ENCODE data around the gene MPND.

The MPND gene

DNA sequence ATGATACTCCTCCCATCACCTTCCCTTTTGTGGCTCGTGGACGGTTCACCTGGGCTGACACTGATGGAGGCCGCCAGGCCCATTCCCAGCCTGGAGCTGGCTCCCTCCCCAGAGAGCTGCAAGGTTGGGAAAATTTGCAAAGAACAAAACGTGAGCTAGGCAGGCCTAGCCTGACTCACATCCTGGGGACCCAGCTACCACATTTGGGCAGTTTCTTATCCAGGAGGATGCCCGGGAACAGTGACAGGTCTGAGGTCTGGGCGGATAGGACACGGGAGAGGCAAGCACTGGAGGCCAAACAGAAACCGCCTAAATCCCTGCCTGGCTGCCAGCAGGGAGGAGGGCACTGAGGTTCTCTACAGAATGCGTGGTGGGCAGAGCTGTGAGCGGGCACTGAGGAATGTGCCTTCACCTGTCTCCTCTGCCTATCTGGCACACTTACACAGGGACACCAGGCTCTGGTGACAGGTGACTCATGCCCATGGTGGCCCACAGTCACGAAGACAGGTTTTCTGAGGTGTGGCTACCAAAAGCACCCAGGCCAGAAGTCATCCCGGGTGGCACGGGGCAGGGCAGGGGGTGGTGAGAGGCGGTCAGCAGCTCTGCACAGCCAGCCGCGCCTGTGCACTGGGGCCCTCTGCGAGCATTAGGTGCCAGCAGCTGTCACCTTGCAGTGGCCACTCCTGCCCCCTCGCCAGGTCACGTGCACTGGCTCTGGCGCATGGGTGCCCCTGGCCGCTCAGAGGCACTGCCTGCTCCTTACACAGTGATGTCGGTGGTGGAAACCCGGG, 33.8 kb downstream of the MPND start:
- no peak for DNase-seq (ENCODE audit: low read depth in 2 of 2, low spot score in 1 of 2)

DNA sequence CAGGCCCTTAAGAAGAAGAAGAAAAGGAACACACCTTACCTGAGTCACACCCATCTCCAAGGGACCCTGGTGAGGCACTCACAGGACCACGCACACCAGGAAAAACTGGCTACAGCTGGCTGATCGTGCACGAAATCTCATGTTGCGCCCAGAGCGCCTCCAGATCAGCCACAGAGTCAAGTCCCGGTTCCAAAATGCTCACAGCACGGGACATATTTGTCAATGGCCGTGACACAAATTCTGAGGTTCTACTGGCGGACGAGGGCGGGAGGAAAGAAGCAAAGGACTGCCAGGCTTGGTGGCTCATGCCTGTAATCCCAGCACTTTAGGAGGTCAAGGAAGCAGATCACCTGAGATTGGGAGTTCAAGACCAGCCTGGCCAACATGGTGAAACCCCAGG, 35.5 kb downstream of the MPND start:
- no peak for DNase-seq (ENCODE audit: low read depth in 2 of 2, low spot score in 1 of 2)

DNA sequence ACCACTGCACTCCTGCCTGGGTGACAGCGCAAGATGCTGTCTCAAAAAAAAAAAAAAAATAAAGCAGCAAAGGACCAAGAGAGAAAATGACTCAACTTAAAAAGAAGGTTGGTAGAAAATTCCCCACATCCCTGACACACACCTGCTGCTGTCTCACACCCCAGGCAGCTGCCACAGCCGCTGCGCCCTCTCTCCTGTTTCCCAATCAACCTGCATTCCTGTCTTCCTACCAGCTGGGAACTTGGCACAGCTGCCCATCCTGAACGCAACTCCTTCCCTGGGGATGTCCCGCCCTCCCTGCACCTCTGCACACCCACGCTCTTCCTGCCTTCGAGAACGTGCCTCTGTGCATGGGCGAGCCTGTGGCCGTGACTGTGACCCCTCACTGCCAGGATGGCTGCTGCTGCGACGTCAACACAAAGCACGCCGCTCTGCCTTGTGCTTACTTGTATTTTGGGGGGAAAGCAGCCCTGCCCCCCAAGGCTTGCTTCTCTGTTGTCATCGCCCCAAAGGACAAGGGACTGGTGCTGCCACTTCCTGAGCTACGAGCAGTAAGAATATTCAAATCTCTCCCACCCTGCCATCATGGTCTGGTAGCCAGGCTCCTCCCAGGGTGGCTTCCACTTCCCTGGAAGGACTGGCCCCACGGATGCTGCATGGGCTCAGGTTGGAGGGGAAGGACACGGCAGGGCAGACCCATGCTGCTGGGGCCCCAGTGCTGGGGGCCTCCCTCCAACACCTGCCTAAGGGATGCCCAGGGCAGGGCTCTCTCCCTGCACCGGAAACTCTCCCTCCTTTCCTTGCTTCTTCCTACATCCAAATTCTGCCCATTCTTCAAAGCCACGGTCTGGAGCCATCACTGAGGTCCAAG, 36.3 kb downstream of the MPND start:
- DNase-seq (ENCODE audit: low read depth in 2 of 2, low spot score in 1 of 2), result no peak

DNA sequence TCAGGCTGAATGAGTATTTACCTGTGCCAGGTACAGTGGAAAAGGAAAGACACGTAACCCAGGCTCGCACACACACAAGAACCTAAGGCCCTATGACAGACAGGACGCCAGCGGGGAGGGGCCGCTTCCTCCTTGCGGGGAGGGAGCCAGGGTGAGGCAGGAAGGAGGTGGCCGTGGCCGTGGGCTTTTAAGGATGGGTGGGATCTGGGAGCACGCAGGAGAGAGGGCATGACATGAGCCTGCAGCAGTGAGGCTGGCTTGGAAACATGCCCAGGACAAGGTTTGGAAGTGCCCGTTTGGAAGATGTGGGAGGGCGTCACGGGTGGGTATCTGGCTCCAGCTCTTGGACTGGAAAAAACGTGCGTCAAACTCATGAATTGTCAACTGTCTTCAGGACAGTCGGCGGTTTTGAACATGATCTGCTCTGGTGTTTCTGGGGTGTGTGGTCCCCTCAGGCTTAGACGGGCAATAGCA, 36.9 kb downstream of the MPND start:
- DNase-seq (ENCODE audit: low read depth in 2 of 2, low spot score in 1 of 2), result peak in 1 of 2 donors; percentile 29

- no peak for DNase-seq (ENCODE audit: low read depth in 2 of 2, low spot score in 1 of 2)
These were observed 42.1 kb downstream of the MPND start for GRCh38 chr19:4385291-4386040.

DNA sequence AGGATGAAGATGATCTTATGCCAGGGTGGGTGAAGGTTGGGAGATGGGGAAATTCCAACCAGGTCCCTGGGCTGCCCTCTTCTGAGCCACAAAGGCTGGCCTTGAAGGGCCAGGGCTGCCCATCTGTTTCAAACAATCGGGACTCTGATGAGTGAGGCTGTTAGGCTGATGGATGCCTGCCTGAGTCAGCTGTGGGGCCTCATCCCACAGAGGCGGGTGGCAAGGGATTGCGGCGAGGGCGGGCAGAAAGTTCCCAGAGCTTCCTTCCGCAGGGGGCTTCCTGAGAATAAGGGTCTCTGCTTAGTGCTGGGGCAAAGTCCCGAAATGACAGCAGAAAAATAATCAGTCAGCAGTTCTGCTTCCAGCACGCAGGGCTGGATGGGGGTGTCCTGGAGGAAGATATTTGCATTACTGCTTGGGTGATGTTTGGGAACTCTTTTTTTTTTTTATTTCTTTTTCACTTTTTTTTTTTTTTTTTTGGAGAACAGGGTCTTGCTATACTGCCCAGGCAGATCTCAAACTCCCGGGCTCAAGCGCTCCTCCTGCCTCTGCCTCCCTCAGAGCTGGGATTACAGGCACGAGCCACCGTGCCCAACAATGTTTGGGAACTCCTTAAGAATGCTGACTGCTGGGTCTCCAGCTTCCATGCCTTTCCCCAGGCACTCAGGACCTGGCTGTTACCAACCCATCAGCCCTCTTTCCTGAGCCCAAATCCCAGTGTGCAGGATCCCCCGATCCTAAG, 42.9 kb downstream of the MPND start:
- DNase-seq (ENCODE audit: low read depth in 2 of 2, low spot score in 1 of 2), result no peak

GRCh38 chr19:4388337-4389063, 45.1 kb downstream of the MPND start:
- no peak for DNase-seq (ENCODE audit: low read depth in 2 of 2, low spot score in 1 of 2)

DNA sequence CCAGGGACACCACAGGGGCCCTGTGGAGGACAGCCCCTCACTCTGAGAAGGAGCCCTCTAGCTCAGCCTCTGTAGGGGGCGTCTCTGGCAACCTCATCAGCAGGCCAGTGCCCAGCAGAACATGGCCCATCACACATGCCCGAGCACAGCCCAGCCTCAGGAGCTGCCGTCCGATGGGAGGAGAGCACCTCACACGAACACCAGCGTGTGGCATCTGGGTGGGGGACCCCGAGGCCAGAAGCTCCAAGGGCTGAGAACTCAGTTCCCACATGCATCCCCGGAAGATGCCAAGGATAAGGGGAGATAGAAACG, 45.7 kb downstream of the MPND start:
- no peak for DNase-seq (ENCODE audit: low read depth in 2 of 2, low spot score in 1 of 2)

DNA sequence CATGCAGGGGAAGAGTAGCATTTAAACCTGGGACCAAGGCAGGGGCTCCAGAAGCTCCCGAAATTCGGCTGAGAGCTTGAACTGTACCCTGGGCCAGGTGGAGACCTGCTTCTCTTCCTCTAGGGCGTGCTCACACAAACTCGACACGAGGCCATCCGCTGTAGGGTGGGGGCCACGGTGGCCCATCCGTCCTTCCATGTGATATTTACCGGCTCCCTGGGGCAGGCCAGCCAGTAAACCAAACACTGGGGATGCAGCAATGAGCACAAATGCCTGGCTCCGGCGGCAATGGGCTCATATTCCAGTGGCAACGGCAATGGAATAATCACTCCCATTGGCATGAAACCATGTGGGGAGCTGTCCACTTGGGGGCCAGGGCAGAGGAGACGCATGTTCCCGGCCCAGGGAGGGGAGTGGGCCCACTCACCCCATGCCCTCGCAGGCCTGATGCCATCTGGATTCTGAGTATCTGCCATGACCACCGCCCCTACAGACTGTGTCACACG, 46.2 kb downstream of the MPND start:
- DNase-seq (ENCODE audit: low read depth in 2 of 2, low spot score in 1 of 2), result no peak

DNA sequence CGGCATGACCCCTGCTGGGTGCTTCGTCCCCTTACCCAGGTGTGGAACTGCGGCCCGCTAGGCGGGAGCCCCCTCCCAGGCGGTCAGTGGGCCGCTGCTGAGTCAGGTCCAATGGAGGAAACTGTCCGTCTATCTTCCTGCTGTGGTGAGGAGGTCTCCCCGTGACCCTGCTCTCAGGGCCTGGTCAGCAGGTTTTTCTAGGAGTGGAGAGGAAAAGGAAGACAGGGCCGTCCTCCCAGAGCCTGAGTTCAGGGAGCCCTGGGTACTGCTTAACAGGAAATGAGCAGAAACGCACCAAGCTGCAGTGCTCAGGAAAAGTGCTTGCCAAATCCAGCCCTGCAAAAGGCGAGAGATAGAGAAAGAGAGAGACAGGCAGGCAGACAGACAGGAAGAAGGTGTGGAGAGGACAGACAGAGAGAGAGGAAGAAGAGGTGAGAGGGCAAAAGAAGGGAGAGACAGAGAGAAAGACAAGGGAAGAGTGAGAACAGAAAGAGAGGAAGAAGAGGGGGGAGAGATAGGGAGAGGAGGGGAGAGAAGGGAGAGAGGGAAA, 46.7 kb downstream of the MPND start:
- DNase-seq (ENCODE audit: low read depth in 2 of 2, low spot score in 1 of 2), result no peak

GRCh38 chr19:4390567-4391305, 47.4 kb downstream of the MPND start:
- no peak for DNase-seq (ENCODE audit: low read depth in 2 of 2, low spot score in 1 of 2)

- DNase-seq (ENCODE audit: low read depth in 2 of 2, low spot score in 1 of 2), result no peak
These were observed 47.9 kb downstream of the MPND start for GRCh38 chr19:4391306-4391693.

GRCh38 chr19:4391701-4392483, 48.5 kb downstream of the MPND start:
- no peak for DNase-seq (ENCODE audit: low read depth in 2 of 2, low spot score in 1 of 2)

- DNase-seq (ENCODE audit: low read depth in 2 of 2, low spot score in 1 of 2), result no peak
These were observed 50.7 kb downstream of the MPND start for GRCh38 chr19:4393947-4394590.

DNA sequence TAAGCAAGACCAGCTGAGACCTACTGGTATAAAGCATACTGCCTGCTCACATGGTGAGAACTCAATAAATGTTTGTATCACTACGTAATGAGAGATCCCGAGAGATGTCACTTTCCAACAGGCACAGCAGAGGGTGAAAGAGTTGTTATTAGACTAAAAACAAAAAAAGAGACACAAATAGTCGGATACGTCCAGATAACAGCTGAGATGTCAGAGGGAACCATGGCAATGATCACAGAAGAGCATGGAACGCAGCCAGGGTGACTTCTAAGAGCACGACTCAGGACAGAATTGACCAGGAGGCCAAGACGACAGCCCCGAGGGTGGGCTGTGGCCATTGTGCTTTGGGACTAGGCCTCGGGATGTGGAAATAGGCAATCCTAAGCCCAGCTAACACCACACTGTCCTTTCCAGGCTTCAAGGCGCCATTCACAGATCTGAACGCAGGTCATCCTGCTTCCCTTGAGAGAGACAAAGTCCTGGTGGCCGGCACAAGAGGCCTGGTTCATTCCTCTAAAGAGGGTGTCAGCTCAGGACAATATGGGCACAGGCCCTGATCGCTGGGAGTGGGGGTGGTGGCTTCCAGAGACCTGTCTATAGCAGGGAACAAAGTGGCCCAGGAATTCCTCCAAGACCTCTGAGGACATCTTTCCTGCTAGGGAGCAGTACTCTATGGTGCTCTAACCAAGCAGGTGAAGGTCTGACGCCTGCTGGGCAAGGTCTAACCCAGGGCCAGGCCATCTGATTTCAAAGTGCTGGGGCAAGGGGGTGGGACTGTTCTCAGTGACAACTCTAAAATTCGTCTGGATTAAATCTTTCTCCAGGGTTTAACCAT, 53.8 kb downstream of the MPND start:
- DNase-seq (ENCODE audit: low read depth in 2 of 2, low spot score in 1 of 2), result no peak

DNA sequence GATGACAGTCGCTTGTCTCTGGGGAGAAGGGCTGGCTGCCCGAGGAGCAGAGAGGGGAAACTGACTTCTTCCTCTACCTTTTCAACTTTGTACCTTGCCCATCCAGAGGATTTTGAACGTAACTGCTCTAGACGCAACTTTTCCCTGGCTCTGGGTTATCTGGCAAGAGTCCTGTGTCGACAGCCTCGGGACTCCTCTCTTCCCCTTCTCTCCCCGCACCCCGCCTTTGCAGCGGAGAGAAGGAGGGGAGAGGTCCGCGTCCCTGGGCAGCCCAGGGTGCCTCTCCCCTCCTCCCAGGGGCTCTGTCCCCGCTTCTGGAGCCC, 56.4 kb downstream of the MPND start:
- no peak for DNase-seq (ENCODE audit: low read depth in 2 of 2, low spot score in 1 of 2)

Measured in stimulated activated CD8-positive, alpha-beta memory T cell treated with anti-CD3 and anti-CD28 coated beads, Interleukin-4, amount 100 ng/mL, for 4 hours (primary cell).